ENCODE results near the gene MYO15B.
A peak's percentile ranks its signal among the peaks of the same experiment; 100 is the strongest.

MYO15B gene

DNA sequence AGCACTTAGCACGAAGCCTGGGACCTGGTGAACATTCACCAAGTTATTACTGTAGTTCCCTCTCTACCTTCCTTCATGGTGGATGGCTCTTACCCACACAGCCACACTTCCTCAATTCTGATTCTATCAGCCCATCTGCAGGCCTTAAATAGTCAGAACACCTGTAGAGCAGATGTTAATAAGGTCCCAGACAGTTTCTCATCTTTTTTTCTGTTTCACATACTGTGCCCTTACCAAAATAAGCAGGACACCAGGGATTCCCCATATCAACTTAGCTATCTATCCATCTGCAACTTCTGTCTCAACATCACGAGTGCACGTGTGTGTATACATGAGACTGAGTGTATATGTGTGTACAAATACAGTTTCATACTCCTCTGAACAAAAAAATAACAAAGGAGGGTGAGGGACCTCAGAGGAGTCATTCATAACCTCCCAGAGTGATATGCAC is 76.5 kb downstream of the MYO15B start:
- Histone ChIP-seq H3K4me3 (ENCODE audit: low read length) (peak overlapping the region; percentile 2; the same call in 1 of the 2 replicates), H3K27ac (ENCODE audit: low read length) (peak overlapping the region; percentile 88), H3F3A (ENCODE audit: insufficient read depth, low read length) (peaks cover 17% of the 10 kb centered on the region; the same call in 1 of the 2 replicates), H3K9me2 (replicated peaks; ENCODE audit: insufficient read depth, low read length) (no peaks in the 10 kb centered on the region), H4K20me1 (ENCODE audit: insufficient read depth, low read length) (no peaks in the 10 kb centered on the region), H3K36me3 (replicated peaks; ENCODE audit: insufficient read depth, low read length) (no peaks in the 10 kb centered on the region), H3K4me1 (ENCODE audit: low read length) (peaks cover 29% of the 10 kb centered on the region), H3K27me3 (replicated peaks; ENCODE audit: insufficient read depth, low read length) (no peaks in the 10 kb centered on the region), H3K9me3 (replicated peaks; ENCODE audit: insufficient read depth, low read length) (no peaks in the 10 kb centered on the region), H2AFZ (ENCODE audit: low read length) (no peak overlapping the region), H3K9ac (ENCODE audit: low read length) (peak overlapping the region; percentile 29; the same call in 1 of the 2 replicates), H3K4me2 (ENCODE audit: low read depth, low read length) (peak overlapping the region; percentile 44), H3K79me2 (ENCODE audit: low read length) (peaks cover 36% of the 10 kb centered on the region)
- peak; percentile 72 for DNase-seq
- TF ChIP-seq EZH2phosphoT487 (IDR thresholded peaks at IDR 0.05; ENCODE audit: low read length) (no peak), EZH2 (optimal IDR thresholded peaks at IDR 0.05; ENCODE audit: low read depth, low read length) (no peak)
- TF ChIP-seq, protein P1, sequence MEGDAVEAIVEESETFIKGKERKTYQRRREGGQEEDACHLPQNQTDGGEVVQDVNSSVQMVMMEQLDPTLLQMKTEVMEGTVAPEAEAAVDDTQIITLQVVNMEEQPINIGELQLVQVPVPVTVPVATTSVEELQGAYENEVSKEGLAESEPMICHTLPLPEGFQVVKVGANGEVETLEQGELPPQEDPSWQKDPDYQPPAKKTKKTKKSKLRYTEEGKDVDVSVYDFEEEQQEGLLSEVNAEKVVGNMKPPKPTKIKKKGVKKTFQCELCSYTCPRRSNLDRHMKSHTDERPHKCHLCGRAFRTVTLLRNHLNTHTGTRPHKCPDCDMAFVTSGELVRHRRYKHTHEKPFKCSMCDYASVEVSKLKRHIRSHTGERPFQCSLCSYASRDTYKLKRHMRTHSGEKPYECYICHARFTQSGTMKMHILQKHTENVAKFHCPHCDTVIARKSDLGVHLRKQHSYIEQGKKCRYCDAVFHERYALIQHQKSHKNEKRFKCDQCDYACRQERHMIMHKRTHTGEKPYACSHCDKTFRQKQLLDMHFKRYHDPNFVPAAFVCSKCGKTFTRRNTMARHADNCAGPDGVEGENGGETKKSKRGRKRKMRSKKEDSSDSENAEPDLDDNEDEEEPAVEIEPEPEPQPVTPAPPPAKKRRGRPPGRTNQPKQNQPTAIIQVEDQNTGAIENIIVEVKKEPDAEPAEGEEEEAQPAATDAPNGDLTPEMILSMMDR (IDR thresholded peaks at IDR 0.05; ENCODE audit: low read length), result no peak

DNA sequence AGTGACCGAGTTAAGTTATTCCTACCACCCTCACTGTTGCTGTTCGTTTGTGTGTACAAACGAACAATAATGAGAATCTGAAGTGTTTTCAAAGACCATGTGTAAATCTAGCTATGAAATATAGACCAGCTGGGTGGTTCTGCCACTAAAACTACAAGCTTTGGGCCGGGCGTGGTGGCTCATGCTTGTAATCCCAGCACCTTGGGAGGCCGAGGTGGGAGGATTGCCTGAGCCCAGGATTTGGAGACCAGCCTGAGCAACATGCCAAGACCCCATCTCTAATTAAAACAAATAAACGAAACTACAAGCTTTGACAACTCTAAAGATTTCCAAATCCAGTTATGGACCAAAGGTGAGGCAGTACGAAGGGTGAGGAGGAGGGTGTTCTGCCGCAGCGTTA is 78.4 kb downstream of the MYO15B start:
- peaks cover 4% of the 10 kb centered on the region for H3K36me3 ChIP-seq (replicated peaks; ENCODE audit: insufficient read depth, low read length)
- H3K27ac ChIP-seq (ENCODE audit: low read length), result no peak overlapping the region
- DNase-seq, result no peak
- no peaks in the 10 kb centered on the region for H3K9me3 ChIP-seq (replicated peaks; ENCODE audit: insufficient read depth, low read length)
- H3K79me2 ChIP-seq (ENCODE audit: low read length), result peaks cover 55% of the 10 kb centered on the region
- H3K4me2 ChIP-seq (ENCODE audit: low read depth, low read length), result peak overlapping the region; percentile 69
- no peak for TF ChIP-seq EZH2 (optimal IDR thresholded peaks at IDR 0.05; ENCODE audit: low read depth, low read length)
- TF ChIP-seq, protein P1 (IDR thresholded peaks at IDR 0.05; ENCODE audit: low read length), result no peak
- no peak overlapping the region for H2AFZ ChIP-seq (ENCODE audit: low read length)
- peaks cover 29% of the 10 kb centered on the region for H3K4me1 ChIP-seq (ENCODE audit: low read length)
- H3K27me3 ChIP-seq (replicated peaks; ENCODE audit: insufficient read depth, low read length), result no peaks in the 10 kb centered on the region
- peaks cover 17% of the 10 kb centered on the region; the same call in 1 of the 2 replicates for H3F3A ChIP-seq (ENCODE audit: insufficient read depth, low read length)
- no peaks in the 10 kb centered on the region for H3K9me2 ChIP-seq (replicated peaks; ENCODE audit: insufficient read depth, low read length)
- H3K4me3 ChIP-seq (ENCODE audit: low read length), result peak overlapping the region; percentile 88
- no peaks in the 10 kb centered on the region for H4K20me1 ChIP-seq (ENCODE audit: insufficient read depth, low read length)
- no peak overlapping the region for H3K9ac ChIP-seq (ENCODE audit: low read length)

- peaks cover 67% of the 10 kb centered on the region for H3K79me2 ChIP-seq (ENCODE audit: low read length)
- H2AFZ ChIP-seq (ENCODE audit: low read length), result peak within 1 kb of the TSS; percentile 66
- peak within 1 kb of the TSS; percentile 47; the same call in 1 of the 2 replicates for H3K27ac ChIP-seq (ENCODE audit: low read length)
- peaks cover 29% of the 10 kb centered on the region for H3K4me1 ChIP-seq (ENCODE audit: low read length)
- H3K4me2 ChIP-seq (ENCODE audit: low read depth, low read length), result peak within 1 kb of the TSS; percentile 85
- no peaks in the 10 kb centered on the region for H3K27me3 ChIP-seq (replicated peaks; ENCODE audit: insufficient read depth, low read length)
- H4K20me1 ChIP-seq (ENCODE audit: insufficient read depth, low read length), result no peaks in the 10 kb centered on the region
- H3K36me3 ChIP-seq (replicated peaks; ENCODE audit: insufficient read depth, low read length), result peaks cover 12% of the 10 kb centered on the region
- no peaks in the 10 kb centered on the region for H3K9me3 ChIP-seq (replicated peaks; ENCODE audit: insufficient read depth, low read length)
- peaks cover 17% of the 10 kb centered on the region; the same call in 1 of the 2 replicates for H3F3A ChIP-seq (ENCODE audit: insufficient read depth, low read length)
- no peaks in the 10 kb centered on the region for H3K9me2 ChIP-seq (replicated peaks; ENCODE audit: insufficient read depth, low read length)
- no peak for TF ChIP-seq EZH2phosphoT487 (IDR thresholded peaks at IDR 0.05; ENCODE audit: low read length)
- TF ChIP-seq EZH2 (optimal IDR thresholded peaks at IDR 0.05; ENCODE audit: low read depth, low read length), result no peak
- TF ChIP-seq, protein P1 (IDR thresholded peaks at IDR 0.05; ENCODE audit: low read length), result no peak
- peak; percentile 98 for DNase-seq
- H3K4me3 ChIP-seq (ENCODE audit: low read length), result peak within 1 kb of the TSS; percentile 88
- peak within 1 kb of the TSS; percentile 84 for H3K9ac ChIP-seq (ENCODE audit: low read length)
Measured at GRCh38 chr17:75666959-75667790, 79.6 kb downstream of the MYO15B start, which contains the start of the genes RECQL5 and SAP30BP. Gene RECQL5, minus strand, starts transcription at chr17:75667154. Its CDS starts 597 bp downstream, at chr17:75666557. Gene SAP30BP, plus strand, starts transcription at chr17:75667338. Its CDS starts 35 bp downstream, at chr17:75667373.

All from MM.1S (cell line).